Activated T-cell treated with anti-CD3 and anti-CD28 coated beads for 1 hour (primary cell): Measurements from ENCODE around the gene ACTL7B.
"Not testable (repeated sequence)": the region's sequence is repeated elsewhere in the genome, so short reads cannot be mapped to it uniquely, and the experiment has no call there.

Experiments
- DNase-seq: peaks from one replicate; pipeline ENCODE4 v3.0.0-alpha.2; 2020; ENCODE audit warnings: low read depth

Gene ACTL7B

GRCh38 chr9:108869092-108869725, 13.4 kb upstream of the ACTL7B start:
- no peak for DNase-seq

DNA sequence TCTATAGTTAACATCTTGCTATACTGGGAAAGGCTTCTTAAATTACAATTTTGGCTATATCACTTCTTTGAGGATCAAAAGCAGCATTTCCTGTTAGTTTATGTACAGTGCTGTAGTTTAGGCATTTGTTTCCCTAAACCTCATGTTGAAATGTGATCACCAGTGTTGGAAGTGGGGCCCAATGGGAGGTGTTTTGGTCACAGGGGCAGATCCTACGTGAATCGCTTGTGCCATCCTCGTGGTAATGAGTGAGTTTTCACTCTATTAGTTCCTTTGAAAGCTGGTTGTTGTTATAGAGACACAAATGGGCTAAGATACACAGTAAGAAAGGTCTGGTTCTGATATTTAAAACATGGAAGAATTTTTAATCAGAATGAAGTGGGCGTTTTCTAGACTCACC, 12.0 kb upstream of the ACTL7B start:
- DNase-seq: no peak

- DNase-seq: no peak
Measured at GRCh38 chr9:108867116-108867515, 11.3 kb upstream of the ACTL7B start.

GRCh38 chr9:108866001-108866420, 10.2 kb upstream of the ACTL7B start:
- DNase-seq: no peak

DNA sequence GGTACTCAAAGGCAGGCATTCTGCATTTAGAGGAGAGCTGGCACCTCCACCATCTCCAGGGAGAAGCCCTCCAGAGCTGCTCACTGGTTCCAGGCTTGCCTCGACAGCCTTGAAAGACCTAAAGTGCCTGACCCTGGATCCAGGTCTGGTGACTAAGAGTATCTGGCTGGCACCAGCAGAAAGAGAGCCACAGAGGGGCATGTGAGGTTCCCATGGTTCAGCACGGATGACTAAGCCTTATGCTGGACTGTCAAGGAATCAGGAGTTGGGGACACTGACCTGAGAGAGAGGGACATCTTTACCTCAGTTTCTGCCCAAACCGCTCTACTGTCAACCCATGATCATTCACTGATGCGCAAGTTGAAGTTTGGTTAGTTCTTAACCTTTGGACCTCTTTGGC, 9.3 kb upstream of the ACTL7B start:
- DNase-seq: no peak

- no peak for DNase-seq
Measured at GRCh38 chr9:108864446-108864845, 8.7 kb upstream of the ACTL7B start.

DNA sequence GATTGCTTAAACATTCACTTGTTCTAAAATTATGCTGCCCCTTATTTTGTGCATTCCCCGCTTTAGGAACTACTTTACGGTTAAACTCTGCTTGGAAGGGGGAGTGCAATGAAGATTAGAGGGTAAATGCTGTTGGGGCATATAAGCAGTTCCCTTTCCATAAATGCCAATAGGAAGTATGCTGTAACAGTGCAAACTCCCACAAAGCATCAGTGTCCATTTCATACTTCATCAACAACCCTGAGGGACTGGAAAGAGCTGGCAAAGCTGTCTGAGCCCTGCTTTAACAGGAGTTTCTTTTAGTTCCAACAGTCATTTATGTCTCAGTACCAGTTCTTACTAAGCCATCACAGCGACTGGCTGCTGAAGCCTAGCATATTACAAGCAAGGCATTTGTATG, 8.1 kb upstream of the ACTL7B start:
- DNase-seq: no peak

DNA sequence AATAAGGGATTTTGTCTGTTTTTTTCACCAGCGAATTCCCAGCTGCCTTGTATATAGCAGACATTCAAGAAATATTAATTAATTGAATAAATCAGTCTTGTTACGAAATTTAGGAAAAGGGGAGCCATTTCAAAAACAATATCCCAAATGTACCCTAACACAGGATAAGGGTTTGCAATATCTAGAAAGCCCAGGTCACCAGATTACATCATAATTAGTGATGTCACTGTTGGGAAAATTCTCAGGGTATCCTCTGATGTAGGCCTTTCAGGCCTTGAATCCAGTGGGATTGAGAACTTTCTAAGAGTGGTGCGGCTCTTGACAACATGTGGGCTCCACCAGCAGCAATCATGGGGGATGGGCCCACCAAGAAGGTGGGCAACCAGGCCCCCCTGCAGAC, 6.2 kb upstream of the ACTL7B start, which contains the start of gene ACTL7A:
Gene ACTL7A (plus strand): TSS at position 270 of the 400 bp plus-strand sequence. CDS start 57 bp downstream, at position 327.
- no peak for DNase-seq

DNA sequence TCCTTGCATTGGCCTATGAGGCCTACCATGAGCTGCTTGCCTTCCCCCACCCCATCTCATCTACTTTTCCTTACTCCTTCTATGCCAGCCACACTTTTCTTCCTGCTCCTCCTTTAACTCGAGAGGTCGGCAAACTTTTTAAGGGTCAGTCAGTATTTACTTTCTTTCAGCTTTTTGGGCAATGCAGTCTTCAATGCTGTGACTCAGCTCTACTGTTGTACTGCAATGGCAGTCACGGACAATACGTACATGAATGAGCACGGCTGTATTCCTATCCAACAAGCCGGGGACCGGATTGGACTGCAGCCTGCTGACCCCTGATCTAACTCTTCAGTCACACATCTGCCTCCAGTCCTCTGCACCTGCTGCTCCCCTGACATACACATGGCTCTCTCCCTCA, 5.7 kb upstream of the ACTL7B start:
- no peak for DNase-seq

DNA sequence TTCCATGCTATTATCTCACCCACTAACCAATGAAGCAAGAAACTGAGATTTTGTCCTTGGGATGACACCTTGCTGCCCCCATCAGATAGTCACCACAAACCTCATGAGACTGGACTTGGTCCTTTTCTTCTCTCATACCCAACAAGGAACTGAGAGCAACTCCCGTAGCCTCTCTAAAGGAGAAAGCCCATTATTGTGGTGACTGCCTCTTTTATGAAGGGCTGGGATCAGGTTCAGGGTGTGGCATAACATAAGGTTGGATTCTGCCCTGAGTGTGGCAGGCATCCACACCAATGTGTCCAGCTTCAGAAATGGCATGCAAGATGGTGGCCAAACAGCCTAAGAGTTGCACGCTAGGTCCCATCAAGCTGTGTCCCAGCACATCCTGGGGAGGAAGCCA, 5.0 kb upstream of the ACTL7B start:
- DNase-seq: no peak

DNA sequence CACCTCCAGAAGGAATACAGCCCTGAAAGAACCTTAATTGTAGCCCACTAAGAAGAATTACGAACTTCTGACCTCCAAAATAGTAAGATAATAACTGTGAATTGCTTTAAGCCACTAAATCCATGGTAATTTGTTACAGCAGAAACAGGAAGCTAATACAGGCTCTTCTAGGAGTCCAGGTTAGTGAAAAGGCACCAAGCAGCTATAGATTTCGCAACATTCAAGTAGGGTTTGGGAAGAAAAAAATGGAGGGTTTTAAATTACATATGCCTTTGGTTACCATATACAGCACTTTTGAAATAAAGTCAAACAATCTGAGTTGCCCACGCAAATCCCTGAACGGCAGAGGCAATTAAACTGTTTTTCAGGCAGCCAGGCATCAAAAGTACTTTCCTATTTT, 4.6 kb upstream of the ACTL7B start:
- no peak for DNase-seq

DNA sequence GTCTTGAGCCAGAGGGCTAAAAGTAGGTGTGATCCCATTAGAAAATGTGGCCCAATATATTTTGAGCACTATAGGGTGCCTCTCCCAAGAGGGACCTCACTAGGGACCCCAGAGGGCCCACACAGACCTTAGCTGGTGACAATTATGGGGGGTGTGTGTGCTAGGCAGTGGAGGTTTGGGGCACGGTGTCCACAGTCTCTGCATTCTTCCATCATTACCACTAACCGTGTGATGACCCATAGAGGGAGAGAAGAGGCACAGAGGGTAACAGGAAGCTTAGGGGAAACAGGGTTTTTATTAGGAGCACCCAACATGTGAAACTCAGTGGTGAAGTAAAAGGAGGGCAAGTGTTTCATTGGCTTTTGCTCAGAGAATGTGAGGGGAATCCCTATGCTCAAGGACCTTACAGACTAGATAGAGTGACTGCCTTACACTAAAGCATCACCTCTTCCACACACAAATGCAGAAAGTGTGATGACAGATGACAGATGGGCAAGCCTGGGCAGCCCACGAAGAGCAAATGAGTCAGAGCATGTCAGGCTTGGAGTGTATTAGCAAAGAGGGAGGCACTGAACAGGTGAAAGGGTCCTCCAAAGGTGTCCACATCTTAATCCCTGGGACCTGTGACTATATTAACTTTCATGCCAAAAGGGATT, 3.8 kb upstream of the ACTL7B start:
- DNase-seq: no peak

DNA sequence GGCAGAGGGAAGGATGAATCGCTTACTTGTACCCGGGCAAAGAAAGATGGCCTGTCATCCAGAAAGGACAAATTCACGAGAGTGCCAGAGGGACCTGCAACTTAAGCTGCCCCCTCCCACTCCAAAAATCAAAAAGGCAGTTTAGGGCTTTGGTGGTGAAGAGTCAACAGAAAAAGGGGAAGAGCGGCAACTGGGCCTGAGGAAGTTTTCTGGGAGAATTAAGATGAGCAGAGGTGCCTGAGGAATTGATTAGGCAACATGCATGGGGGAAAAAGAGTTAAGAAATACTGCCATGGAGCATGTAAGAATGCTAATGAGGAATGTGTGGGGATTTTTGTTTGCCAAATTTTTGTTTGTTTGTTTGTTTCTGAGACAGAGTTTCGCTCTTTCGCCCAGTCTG, 1.8 kb upstream of the ACTL7B start:
- no peak for DNase-seq

GRCh38 chr9:108855529-108855886, 278 bp downstream of the ACTL7B start:
- DNase-seq: no peak

DNA sequence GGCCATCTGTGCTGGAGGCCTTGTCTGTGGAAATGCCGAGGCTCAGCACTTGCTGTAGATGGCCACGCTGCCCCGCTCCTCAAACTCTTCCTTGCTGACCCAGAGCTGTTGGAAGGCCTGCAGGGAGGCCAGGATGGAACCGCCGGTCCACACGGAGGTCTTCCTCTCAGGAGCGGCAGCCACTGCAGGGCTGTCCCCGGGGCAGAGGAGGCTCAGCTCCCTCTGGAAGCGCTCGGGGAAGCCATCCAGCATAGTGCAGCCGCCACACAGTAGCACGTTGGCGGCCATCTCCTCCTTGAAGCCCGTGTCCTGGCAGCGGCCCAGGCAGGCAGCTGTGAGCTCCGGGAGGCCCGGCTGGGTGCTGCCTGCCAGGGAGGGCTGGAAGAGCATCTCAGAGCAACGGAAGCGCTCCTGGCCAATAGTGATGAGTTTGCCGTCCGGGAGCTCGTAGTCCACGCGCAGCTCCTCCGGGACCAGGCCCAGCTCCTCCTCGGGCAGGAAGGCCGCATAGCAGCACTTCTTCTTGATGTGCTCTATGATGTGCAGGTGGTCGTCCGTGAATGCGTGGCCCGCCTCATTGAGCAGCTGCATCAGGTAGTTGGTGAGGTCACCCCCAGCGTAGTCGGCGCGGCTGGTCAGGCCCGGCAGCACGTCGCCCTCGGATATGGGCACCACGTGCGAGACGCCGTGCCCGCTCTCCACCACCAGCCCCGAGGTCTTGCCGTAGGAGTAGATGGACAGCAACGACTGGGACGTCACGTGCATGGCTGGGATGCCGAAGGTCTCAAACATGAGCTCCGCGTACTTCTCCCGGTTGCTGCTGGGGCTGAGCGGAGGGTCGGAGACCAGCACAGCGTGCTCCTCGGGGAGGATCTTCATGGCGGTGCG, 901 bp downstream of the ACTL7B start:
- DNase-seq: no peak

- no peak for DNase-seq
Measured at GRCh38 chr9:108854094-108854493, 1.7 kb downstream of the ACTL7B start.

DNA sequence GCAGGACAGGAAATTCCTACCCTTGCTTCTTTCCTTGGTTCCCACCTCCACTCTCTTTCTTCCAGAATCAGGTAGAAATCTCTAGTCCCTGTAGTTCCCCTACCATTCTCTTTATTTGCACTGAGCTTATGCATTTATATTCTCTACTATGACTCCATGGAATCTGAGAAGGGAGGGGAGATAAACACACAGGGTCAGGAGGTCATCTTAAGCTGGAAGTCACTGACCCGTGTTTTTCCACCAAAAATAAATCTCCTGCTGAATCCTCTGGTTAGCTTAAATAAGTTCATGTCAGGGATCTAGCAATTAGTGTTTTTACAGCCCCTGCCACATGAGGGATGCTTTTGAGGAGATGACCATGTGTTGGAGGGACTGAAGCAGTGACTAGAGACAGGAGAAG, 3.7 kb downstream of the ACTL7B start:
- DNase-seq: no peak

GRCh38 chr9:108851138-108851537, 4.6 kb downstream of the ACTL7B start:
- DNase-seq: no peak

DNA sequence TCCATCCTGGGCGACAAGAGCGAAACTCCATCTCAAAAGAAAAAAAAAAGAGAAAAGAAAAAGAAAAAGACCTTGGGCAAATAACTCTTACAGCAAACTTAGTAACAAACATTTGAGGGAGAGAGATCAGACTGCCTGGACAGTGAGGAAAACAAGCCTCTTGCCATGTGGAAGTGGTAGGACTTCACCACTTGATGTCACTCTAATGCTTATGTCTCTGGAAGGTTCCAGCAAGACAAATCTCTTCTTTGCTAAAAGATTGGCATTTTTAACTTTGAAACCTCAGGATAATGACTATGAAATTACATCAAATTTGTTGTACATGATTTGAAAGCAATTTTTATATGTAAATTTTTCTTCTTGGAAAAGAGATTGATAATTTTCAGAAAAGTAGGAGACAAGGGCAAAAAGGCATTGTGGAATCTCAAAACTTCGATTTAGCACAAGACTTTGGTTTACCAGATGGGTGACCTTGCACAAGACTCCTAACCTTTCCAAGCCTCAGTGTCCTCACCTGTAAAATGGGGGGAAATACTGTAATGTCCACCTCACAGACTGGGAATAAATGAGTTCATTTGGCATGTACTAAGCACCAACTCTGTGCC, 5.4 kb downstream of the ACTL7B start:
- no peak for DNase-seq

DNA sequence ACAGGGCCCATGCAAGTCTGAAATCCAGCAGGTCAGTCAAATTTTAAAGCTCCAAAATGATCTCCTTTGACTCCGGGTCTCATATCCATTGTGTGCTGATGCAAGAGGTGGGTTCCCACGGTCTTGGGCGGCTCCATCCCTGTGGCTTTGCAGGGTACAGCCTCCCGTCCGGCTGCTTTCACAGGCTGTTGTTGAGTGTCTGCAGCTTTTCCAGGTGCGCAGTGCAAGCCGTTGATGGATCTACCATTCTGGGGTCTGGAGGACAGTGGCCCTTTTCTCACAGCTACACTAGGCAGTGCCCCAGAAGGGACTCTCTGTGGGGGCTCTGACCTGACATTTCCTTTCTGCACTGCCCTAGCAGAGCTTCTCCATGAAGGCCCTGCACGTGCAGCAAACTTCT, 7.5 kb downstream of the ACTL7B start:
- not testable (repeated sequence) for DNase-seq

GRCh38 chr9:108845947-108846346, 9.8 kb downstream of the ACTL7B start:
- no peak for DNase-seq

GRCh38 chr9:108845507-108845906, 10.3 kb downstream of the ACTL7B start:
- DNase-seq: no peak

DNA sequence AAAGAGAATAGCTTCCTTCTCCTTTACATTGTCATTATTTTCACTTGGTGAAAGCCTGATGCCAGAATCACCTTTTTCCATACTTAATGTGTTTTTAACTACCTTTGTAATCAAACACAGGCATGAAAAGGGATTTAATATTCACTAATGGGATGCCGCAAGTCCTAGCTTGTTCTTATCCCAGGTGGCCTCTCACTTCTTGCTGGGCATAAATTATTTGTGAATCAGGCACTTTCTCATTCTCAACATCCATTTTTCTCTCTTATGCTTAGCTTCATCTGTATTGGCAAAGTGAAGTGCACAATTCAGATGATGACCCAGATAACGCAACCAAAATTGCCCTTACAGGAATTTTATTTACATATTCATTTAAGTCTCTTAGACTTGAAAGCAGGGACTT, 10.9 kb downstream of the ACTL7B start:
- no peak for DNase-seq
